K562 (cell line): ENCODE data around the gene PRDX2. TPM values are rescaled to one million over a fixed set of nuclear protein-coding genes. Genes with fewer than 3 reads are reported as not detected.

ENCODE experiments used
- CBFA2T3 ChIP-seq: fragments of 450-650 bp; IDR thresholded peaks from 2 replicates; pipeline ENCODE4 v1.6.1; 2017
- CHD4 ChIP-seq: fragments of 200-600 bp; sonication (generic); IDR thresholded peaks from 3 replicates; pipeline ENCODE4 v1.6.1; 2012; ENCODE audit warnings: low read depth, mild to moderate bottlenecking, mixed read lengths, low read length, inconsistent platforms; ENCODE audit not compliant: insufficient read depth, insufficient replicate concordance, poor library complexity, severe bottlenecking
- CTCF ChIP-seq, 3 experiments: IDR thresholded peaks in 2 of 3; conservative IDR thresholded peaks in 1 of 3; 2 replicates each; pipeline ENCODE4 v1.5.1; 2011 to 2012; ENCODE audit warnings: low read length in 3 of 3, mild to moderate bottlenecking in 3 of 3, control low read depth in 2 of 3, improper control_type of control experiment in 1 of 3, inconsistent platforms in 1 of 3, low read depth in 1 of 3, mixed read lengths in 1 of 3, moderate library complexity in 1 of 3; ENCODE audit not compliant: insufficient read depth in 2 of 3
- FOXA3 ChIP-seq, 2 experiments: fragments of 450-650 bp in 1 of 2; sonication (generic) in 1 of 2; formaldehyde crosslinking; IDR thresholded peaks in 1 of 2; conservative IDR thresholded peaks in 1 of 2; 2 replicates each; pipeline versions ENCODE4 v1.4.0 to v1.8.0; 2020 to 2022; ENCODE audit warnings: mild to moderate bottlenecking in 2 of 2, missing genetic modification reagents in 1 of 2
- GATA2 ChIP-seq: sonication (generic); formaldehyde crosslinking; IDR thresholded peaks from 2 replicates; pipeline ENCODE4 v1.4.0; 2020; ENCODE audit warnings: mild to moderate bottlenecking, missing genetic modification reagents
- KAT7 ChIP-seq: sonication (generic); formaldehyde crosslinking; IDR thresholded peaks from 2 replicates; pipeline ENCODE4 v1.8.0; 2022; ENCODE audit warnings: missing genetic modification reagents, mild to moderate bottlenecking, borderline replicate concordance
- PHF8 ChIP-seq: fragments of 200-600 bp; sonication (generic); IDR thresholded peaks from 2 replicates; pipeline ENCODE4 v1.6.1; 2012; ENCODE audit warnings: mixed run types, mild to moderate bottlenecking, inconsistent platforms, low read length, moderate library complexity, borderline replicate concordance
- RB1 ChIP-seq: fragments of 450-650 bp; IDR thresholded peaks from 2 replicates; pipeline ENCODE4 v1.6.1; 2017; ENCODE audit warnings: low read depth, mild to moderate bottlenecking
- RCOR1 ChIP-seq, 2 experiments: IDR thresholded peaks; 2 replicates each; pipeline ENCODE4 v1.6.1; 2012; ENCODE audit warnings: low read depth in 2 of 2, low read length in 2 of 2, borderline replicate concordance in 1 of 2, improper control_type of control experiment in 1 of 2
- ZBTB1 ChIP-seq: sonication (generic); formaldehyde crosslinking; IDR thresholded peaks from 2 replicates; pipeline ENCODE4 v1.8.1; 2023; ENCODE audit warnings: missing genetic modification reagents, low read depth, mild to moderate bottlenecking, borderline replicate concordance
- ZEB2 ChIP-seq: fragments of 450-650 bp; IDR thresholded peaks from 2 replicates; pipeline ENCODE4 v1.6.1; 2016
- polyA plus RNA-seq, 8 experiments: library from polyadenylated mRNA; depleted of rRNA in 4 of 8; stranded (reverse) in 5 of 8; unstranded in 3 of 8; fragments of >200 nt; fragmentation: Nextera tagmentation in 2 of 8; fragmentation: Illumina TruSeq in 1 of 8; extraction: Ambion mirVana in 2 of 8; extraction: Trizol in 1 of 8; gene quantifications; 2 replicates each; pipeline versions ENCODE4 v1.2.1 to v1.2.3, GENCODE V29; 2011 to 2014; ENCODE audit warnings: inconsistent platforms in 1 of 8, missing spikeins in 1 of 8
- total RNA-seq, 7 experiments: library from RNA; depleted of rRNA in 6 of 7; stranded (reverse); fragments of >200 nt in 6 of 7; fragmentation: Illumina TruSeq in 2 of 7; extraction: Trizol in 2 of 7; gene quantifications; 2 replicates each; pipeline versions ENCODE4 v1.2.1 to v1.2.3, GENCODE V29; 2011 to 2021; ENCODE audit warnings: low replicate concordance in 1 of 7
- TF ChIP-seq, protein P1 (sequence below): sonication (generic); formaldehyde crosslinking; IDR thresholded peaks from 2 replicates; pipeline ENCODE4 v1.8.0; 2023; ENCODE audit warnings: missing genetic modification reagents, mild to moderate bottlenecking, borderline replicate concordance
- TF ChIP-seq, protein P2 (sequence below): fragments of 200-800 bp; sonication (Bioruptor generic); IDR thresholded peaks from 2 replicates; pipeline ENCODE4 v1.6.1; 2017; ENCODE audit warnings: missing genetic modification characterization, missing compliant biosample characterization
- TF ChIP-seq, protein P3 (sequence below), 2 experiments: fragments of 200-800 bp in 1 of 2; sonication (Bioruptor generic) in 1 of 2; sonication (generic) in 1 of 2; formaldehyde crosslinking in 1 of 2; IDR thresholded peaks in 1 of 2; conservative IDR thresholded peaks in 1 of 2; 2 replicates each; pipeline versions ENCODE4 v1.5.0 to v1.6.1; 2016 to 2020; ENCODE audit warnings: missing compliant biosample characterization in 1 of 2, missing genetic modification characterization in 1 of 2, missing genetic modification reagents in 1 of 2

Gene PRDX2
- total and polyA plus RNA-seq, 9 of the 15 experiments (the other 6 are each of a cell fraction or from before 2014, with no cell fraction given), result 206 to 1,183 (median 415) TPM

DNA sequence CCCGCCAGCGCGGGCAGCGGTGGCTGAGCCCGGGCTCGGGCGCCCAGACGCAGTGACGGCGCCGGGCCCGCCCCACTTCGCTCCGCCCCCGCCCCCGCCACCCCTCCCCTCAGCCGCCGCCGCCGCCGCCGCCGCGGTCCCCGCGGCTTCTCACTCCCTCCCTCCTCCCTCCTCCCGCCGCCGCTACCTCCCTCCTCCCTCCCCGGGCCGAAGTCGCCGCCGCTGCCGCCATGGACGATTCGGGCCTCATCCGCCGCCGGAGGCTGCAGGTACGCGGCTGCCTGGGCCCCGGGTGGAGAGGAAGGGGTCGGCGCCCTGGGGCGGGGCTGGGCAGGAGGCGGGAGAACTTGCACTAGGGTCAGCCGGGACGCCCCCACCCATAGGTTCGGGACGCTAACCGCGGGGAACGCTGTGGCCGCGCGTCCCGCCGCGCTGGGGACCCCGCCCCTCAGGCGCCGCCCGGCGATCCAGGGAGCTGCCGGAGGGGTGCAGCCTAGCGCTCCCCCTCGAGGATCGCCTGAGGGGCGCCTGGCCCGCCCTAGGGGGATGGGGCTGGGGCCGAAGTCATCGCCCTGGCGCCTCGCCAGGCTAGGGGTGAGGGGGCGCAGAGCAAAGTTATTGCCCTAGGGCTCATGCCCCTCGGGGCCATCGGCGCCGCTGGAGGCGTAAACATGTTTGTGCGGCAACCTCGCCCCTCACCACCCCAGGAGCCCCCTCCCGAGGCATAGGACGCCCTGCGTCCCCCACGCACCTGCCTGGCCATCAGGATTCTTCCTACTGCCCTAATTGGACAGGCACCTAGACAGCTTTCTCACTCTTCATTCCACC lies 32.4 kb upstream of the PRDX2 start (continued):
- TF ChIP-seq CTCF (IDR thresholded peaks at IDR 0.05 in 2 of 3, conservative IDR thresholded peaks at IDR 0.05 in 1 of 3; ENCODE audit: insufficient read depth in 2 of 3, low read depth in 1 of 3, low read length in 3 of 3), result 0 out of 6 replicates have a peak, but pooled peaks of 1 of the 3 experiments have one; percentile 15
- TF ChIP-seq, protein P1, sequence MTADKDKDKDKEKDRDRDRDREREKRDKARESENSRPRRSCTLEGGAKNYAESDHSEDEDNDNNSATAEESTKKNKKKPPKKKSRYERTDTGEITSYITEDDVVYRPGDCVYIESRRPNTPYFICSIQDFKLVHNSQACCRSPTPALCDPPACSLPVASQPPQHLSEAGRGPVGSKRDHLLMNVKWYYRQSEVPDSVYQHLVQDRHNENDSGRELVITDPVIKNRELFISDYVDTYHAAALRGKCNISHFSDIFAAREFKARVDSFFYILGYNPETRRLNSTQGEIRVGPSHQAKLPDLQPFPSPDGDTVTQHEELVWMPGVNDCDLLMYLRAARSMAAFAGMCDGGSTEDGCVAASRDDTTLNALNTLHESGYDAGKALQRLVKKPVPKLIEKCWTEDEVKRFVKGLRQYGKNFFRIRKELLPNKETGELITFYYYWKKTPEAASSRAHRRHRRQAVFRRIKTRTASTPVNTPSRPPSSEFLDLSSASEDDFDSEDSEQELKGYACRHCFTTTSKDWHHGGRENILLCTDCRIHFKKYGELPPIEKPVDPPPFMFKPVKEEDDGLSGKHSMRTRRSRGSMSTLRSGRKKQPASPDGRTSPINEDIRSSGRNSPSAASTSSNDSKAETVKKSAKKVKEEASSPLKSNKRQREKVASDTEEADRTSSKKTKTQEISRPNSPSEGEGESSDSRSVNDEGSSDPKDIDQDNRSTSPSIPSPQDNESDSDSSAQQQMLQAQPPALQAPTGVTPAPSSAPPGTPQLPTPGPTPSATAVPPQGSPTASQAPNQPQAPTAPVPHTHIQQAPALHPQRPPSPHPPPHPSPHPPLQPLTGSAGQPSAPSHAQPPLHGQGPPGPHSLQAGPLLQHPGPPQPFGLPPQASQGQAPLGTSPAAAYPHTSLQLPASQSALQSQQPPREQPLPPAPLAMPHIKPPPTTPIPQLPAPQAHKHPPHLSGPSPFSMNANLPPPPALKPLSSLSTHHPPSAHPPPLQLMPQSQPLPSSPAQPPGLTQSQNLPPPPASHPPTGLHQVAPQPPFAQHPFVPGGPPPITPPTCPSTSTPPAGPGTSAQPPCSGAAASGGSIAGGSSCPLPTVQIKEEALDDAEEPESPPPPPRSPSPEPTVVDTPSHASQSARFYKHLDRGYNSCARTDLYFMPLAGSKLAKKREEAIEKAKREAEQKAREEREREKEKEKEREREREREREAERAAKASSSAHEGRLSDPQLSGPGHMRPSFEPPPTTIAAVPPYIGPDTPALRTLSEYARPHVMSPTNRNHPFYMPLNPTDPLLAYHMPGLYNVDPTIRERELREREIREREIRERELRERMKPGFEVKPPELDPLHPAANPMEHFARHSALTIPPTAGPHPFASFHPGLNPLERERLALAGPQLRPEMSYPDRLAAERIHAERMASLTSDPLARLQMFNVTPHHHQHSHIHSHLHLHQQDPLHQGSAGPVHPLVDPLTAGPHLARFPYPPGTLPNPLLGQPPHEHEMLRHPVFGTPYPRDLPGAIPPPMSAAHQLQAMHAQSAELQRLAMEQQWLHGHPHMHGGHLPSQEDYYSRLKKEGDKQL (CRISPR knock-in tag), result 0 out of 2 replicates have a peak, but pooled peaks have one; percentile 51
- TF ChIP-seq ZBTB1 (CRISPR knock-in tag), result peak; percentile 48; the same call in 1 of the 2 replicates
- TF ChIP-seq, protein P2, sequence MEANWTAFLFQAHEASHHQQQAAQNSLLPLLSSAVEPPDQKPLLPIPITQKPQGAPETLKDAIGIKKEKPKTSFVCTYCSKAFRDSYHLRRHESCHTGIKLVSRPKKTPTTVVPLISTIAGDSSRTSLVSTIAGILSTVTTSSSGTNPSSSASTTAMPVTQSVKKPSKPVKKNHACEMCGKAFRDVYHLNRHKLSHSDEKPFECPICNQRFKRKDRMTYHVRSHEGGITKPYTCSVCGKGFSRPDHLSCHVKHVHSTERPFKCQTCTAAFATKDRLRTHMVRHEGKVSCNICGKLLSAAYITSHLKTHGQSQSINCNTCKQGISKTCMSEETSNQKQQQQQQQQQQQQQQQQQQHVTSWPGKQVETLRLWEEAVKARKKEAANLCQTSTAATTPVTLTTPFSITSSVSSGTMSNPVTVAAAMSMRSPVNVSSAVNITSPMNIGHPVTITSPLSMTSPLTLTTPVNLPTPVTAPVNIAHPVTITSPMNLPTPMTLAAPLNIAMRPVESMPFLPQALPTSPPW (CRISPR knock-in tag), result peak; percentile 89
- TF ChIP-seq CBFA2T3, result no peak
- TF ChIP-seq RB1, result peak; percentile 53
- peak; percentile 42; the same call in 1 of the 2 replicates for TF ChIP-seq PHF8
- TF ChIP-seq ZEB2, result no peak
- TF ChIP-seq CHD4, result no peak
- TF ChIP-seq RCOR1 (IDR thresholded peaks at IDR 0.05; ENCODE audit: borderline replicate concordance in 1 of 2, low read depth in 2 of 2, low read length in 2 of 2), result 0 out of 4 replicates have a peak, but pooled peaks of 1 of the 2 experiments have one; percentile 13
- 0 out of 2 replicates have a peak, but pooled peaks have one; percentile 45 for TF ChIP-seq KAT7 (CRISPR knock-in tag)
- no peak for TF ChIP-seq FOXA3 (CRISPR knock-in tag; conservative IDR thresholded peaks at IDR 0.05 in 1 of 2, IDR thresholded peaks at IDR 0.05 in 1 of 2)
- TF ChIP-seq, protein P3, sequence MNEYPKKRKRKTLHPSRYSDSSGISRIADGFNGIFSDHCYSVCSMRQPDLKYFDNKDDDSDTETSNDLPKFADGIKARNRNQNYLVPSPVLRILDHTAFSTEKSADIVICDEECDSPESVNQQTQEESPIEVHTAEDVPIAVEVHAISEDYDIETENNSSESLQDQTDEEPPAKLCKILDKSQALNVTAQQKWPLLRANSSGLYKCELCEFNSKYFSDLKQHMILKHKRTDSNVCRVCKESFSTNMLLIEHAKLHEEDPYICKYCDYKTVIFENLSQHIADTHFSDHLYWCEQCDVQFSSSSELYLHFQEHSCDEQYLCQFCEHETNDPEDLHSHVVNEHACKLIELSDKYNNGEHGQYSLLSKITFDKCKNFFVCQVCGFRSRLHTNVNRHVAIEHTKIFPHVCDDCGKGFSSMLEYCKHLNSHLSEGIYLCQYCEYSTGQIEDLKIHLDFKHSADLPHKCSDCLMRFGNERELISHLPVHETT (CRISPR knock-in tag; conservative IDR thresholded peaks at IDR 0.05 in 1 of 2, IDR thresholded peaks at IDR 0.05 in 1 of 2), result 0 out of 4 replicates have a peak, but pooled peaks of 1 of the 2 experiments have one; percentile 33
- no peak for TF ChIP-seq GATA2 (CRISPR knock-in tag)
